Muscle layer of duodenum (tissue), 2 donors: ENCODE results near the gene DAPP1.
A peak's percentile ranks its signal among the peaks of the same experiment; 100 is the strongest.

Source experiments
- H3K27ac ChIP-seq: one replicate; pipeline ENCODE4 v1.7.0; 2013; ENCODE audit warnings: mild to moderate bottlenecking, low read length
- H3K27me3 ChIP-seq: one replicate; pipeline ENCODE4 v1.7.0; 2013; ENCODE audit warnings: low read depth, mild to moderate bottlenecking, control low read depth, low read length
- H3K36me3 ChIP-seq, 2 donors: one replicate each; pipeline ENCODE4 v1.7.0; 2013; ENCODE audit warnings: low read length in 2 of 2, control low read depth in 1 of 2, mild to moderate bottlenecking in 1 of 2; ENCODE audit not compliant: insufficient read depth in 2 of 2, control insufficient read depth in 1 of 2
- H3K4me1 ChIP-seq, 2 donors: one replicate each; pipeline ENCODE4 v1.7.0; 2013; ENCODE audit warnings: low read length in 2 of 2, mild to moderate bottlenecking in 2 of 2, control low read depth in 1 of 2, moderate library complexity in 1 of 2; ENCODE audit not compliant: insufficient read depth in 2 of 2, control insufficient read depth in 1 of 2
- H3K4me3 ChIP-seq, 2 donors: one replicate each; pipeline ENCODE4 v1.7.0; 2013; ENCODE audit warnings: low read length in 2 of 2, low read depth in 1 of 2, mild to moderate bottlenecking in 1 of 2
- H3K9me3 ChIP-seq, 2 donors: one replicate each; pipeline ENCODE4 v1.7.0; 2013; ENCODE audit warnings: low read length in 2 of 2, control low read depth in 1 of 2, mild to moderate bottlenecking in 1 of 2; ENCODE audit not compliant: control insufficient read depth in 1 of 2
- donor health status: healthy.

DAPP1 gene

GRCh38 chr4:99808260-99808857, 8.3 kb upstream of the DAPP1 start:
- Histone ChIP-seq H3K4me1 (no peaks in the 10 kb centered on the region), H3K27ac (no peak overlapping the region), H3K9me3 (no peaks in the 10 kb centered on the region), H3K27me3 (no peaks in the 10 kb centered on the region), H3K36me3 (no peaks in the 10 kb centered on the region), H3K4me3 (no peak overlapping the region)

GRCh38 chr4:99809326-99809725, 7.3 kb upstream of the DAPP1 start:
- no peaks in the 10 kb centered on the region for H3K36me3 ChIP-seq
- no peaks in the 10 kb centered on the region for H3K4me1 ChIP-seq
- no peaks in the 10 kb centered on the region for H3K9me3 ChIP-seq

GRCh38 chr4:99810536-99810935, 6.1 kb upstream of the DAPP1 start:
- no peaks in the 10 kb centered on the region for H3K27me3 ChIP-seq
- H3K36me3 ChIP-seq = no peaks in the 10 kb centered on the region
- H3K9me3 ChIP-seq = no peaks in the 10 kb centered on the region
- no peaks in the 10 kb centered on the region for H3K4me1 ChIP-seq
- no peak overlapping the region for H3K4me3 ChIP-seq
- H3K27ac ChIP-seq = no peak overlapping the region

More at GRCh38 chr4:99809326-99809725, 7.3 kb upstream of the DAPP1 start:
- H3K4me3 ChIP-seq = no peak overlapping the region
- no peak overlapping the region for H3K27ac ChIP-seq
- no peaks in the 10 kb centered on the region for H3K27me3 ChIP-seq

- Histone ChIP-seq H3K9me3 (no peaks in the 10 kb centered on the region), H3K4me1 (no peaks in the 10 kb centered on the region), H3K36me3 (no peaks in the 10 kb centered on the region), H3K27ac (no peak overlapping the region), H3K4me3 (no peak overlapping the region), H3K27me3 (no peaks in the 10 kb centered on the region)
Measured at GRCh38 chr4:99811117-99811516, 5.5 kb upstream of the DAPP1 start.

GRCh38 chr4:99811850-99812249, 4.8 kb upstream of the DAPP1 start:
- Histone ChIP-seq H3K4me3 (no peak overlapping the region), H3K9me3 (no peaks in the 10 kb centered on the region), H3K27ac (no peak overlapping the region), H3K36me3 (no peaks in the 10 kb centered on the region), H3K27me3 (no peaks in the 10 kb centered on the region), H3K4me1 (no peaks in the 10 kb centered on the region)

- H3K9me3 ChIP-seq = no peaks in the 10 kb centered on the region
- no peak overlapping the region for H3K27ac ChIP-seq
- no peaks in the 10 kb centered on the region for H3K36me3 ChIP-seq
- H3K4me1 ChIP-seq = no peaks in the 10 kb centered on the region
- no peak overlapping the region for H3K4me3 ChIP-seq
- H3K27me3 ChIP-seq = no peaks in the 10 kb centered on the region
Measured at GRCh38 chr4:99815597-99816011, 1.0 kb upstream of the DAPP1 start.

- no peaks in the 10 kb centered on the region for H3K27me3 ChIP-seq
- peak overlapping the region; percentile 33 to 54 for H3K4me3 ChIP-seq
- H3K36me3 ChIP-seq = no peaks in the 10 kb centered on the region
- H3K27ac ChIP-seq = peak overlapping the region; percentile 57
- no peaks in the 10 kb centered on the region for H3K4me1 ChIP-seq
- no peaks in the 10 kb centered on the region for H3K9me3 ChIP-seq
Measured at GRCh38 chr4:99817309-99817890, 773 bp downstream of the DAPP1 start.

GRCh38 chr4:99818661-99819060, 2.0 kb downstream of the DAPP1 start:
- no peaks in the 10 kb centered on the region for H3K4me1 ChIP-seq
- no peaks in the 10 kb centered on the region for H3K9me3 ChIP-seq
- no peaks in the 10 kb centered on the region for H3K36me3 ChIP-seq
- H3K4me3 ChIP-seq = no peak overlapping the region
- H3K27ac ChIP-seq = no peak overlapping the region
- no peaks in the 10 kb centered on the region for H3K27me3 ChIP-seq

GRCh38 chr4:99821918-99822503, 5.4 kb downstream of the DAPP1 start:
- Histone ChIP-seq H3K9me3 (no peaks in the 10 kb centered on the region), H3K27ac (no peak overlapping the region), H3K4me1 (no peaks in the 10 kb centered on the region), H3K4me3 (no peak overlapping the region), H3K36me3 (no peaks in the 10 kb centered on the region), H3K27me3 (no peaks in the 10 kb centered on the region)

- H3K27me3 ChIP-seq = no peaks in the 10 kb centered on the region
- H3K9me3 ChIP-seq = no peaks in the 10 kb centered on the region
- no peak overlapping the region for H3K4me3 ChIP-seq
- no peak overlapping the region for H3K27ac ChIP-seq
- no peaks in the 10 kb centered on the region for H3K4me1 ChIP-seq
- H3K36me3 ChIP-seq = no peaks in the 10 kb centered on the region
Measured at GRCh38 chr4:99822734-99823133, 6.1 kb downstream of the DAPP1 start.

GRCh38 chr4:99824070-99824599, 7.5 kb downstream of the DAPP1 start:
- Histone ChIP-seq H3K9me3 (no peaks in the 10 kb centered on the region), H3K27me3 (no peaks in the 10 kb centered on the region), H3K36me3 (no peaks in the 10 kb centered on the region), H3K4me3 (no peak overlapping the region), H3K4me1 (no peaks in the 10 kb centered on the region), H3K27ac (no peak overlapping the region)
